ENCODE measurements around the gene MIOS. TPM values are rescaled to one million over a fixed set of nuclear protein-coding genes. Genes with fewer than 3 reads are reported as not detected.
"Not testable (repeated sequence)": the region's sequence is repeated elsewhere in the genome, so short reads cannot be mapped to it uniquely, and the experiment has no call there.

The MIOS gene
- total RNA-seq, 1 experiment from 2014 or later, result 31.6 TPM

DNA sequence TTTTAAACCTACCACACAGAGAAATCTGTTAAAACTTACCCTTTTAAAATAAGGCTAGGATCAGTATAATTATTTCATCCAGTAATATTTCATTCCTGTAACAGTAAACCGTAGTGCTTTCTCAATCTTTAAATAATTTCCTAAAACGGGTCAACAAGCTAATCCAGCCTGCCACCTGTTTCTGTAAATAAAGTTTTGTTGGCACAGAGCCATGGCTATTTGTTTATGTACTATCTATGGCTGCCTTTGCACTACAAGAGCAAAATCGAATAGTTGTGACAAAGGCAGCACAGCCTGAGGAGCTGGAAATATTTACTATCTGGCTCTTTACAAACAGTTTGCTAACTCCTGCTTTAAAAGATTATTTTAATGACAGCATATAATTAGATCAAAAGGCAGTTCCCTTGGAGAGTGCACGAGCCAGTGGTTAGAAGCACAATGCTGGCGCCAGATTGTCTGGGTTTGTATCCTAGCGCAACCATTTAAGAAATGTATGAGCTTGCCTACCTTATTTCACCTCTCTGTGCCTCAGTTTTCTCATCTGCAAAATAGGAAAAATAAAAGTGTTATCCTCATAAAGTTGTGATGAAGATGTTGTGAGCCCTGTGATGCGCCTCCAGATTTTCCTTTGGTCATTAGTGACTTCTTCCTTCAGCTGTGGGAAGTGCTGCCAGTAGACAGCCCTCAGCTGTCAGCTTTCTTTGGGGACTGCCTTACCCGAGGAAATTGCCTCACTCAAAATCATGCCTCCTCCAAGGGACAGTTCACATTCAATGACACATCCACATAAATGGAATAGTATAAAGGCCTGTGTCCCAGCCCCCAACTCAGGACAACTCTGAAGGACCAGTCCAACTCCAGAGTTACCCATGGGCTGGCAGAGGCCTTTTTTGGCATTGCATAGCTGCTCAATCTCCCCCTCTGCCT lies 11.8 kb upstream of the MIOS start:
- DNase-seq (ENCODE audit: low read depth), result peak; percentile 85

DNA sequence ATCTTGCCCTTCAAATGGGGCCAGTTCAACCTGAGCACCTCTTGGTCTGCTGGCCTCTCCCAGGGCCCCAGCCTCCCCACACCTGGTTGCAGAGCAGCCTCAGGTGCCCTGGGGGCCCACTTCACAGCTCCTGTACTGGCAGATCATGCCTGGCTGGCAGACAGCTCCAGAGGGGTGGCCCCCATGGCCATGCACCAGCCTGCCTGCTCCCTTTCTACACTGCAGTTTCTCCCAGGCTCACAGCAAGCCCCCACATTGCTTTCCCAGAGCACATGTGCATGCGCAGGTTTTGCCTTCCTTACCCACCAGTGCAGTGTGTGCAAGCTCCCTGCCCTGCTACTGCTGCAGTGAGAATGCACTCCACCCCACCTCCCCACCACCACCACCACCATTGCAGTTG lies 9.8 kb upstream of the MIOS start:
- DNase-seq (ENCODE audit: low read depth), result no peak

DNA sequence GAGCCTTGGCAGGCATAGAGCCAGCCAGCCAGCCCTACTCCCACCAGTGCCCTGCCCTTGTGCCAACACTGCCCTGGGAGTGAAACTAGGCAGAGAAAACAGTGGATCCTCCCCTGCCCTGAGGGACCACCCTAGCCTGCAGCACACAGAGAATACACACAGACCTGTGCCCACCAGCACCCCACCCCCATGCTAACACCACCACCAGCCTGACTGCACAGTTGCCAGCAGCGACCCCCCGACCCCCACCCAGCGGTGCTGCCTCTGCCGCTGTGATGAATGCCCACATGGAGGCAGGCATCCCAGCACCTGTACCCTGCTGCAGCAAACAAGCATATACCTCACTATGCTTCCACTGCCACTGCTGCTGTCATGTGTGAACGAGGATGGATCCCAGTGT lies 9.4 kb upstream of the MIOS start:
- DNase-seq (ENCODE audit: low read depth), result no peak

DNA sequence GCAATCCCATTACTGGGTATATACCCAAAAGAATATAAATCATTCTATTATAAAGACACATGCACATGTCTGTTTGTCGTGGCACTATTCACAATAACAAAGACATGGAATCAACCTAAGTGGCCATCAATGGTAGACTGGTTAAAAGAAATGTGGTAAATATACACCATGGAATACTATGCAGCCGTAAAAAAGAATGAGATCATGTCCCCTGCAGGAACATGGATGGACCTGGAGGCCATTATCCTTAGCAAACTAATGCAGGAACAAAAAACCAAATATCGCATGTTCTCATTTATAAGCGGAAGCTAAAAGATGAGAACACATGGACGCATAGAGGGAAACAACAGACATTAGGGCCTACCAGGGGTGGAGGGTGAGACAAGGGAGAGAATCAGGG lies 5.1 kb upstream of the MIOS start:
- not testable (repeated sequence) for DNase-seq (ENCODE audit: low read depth)

DNA sequence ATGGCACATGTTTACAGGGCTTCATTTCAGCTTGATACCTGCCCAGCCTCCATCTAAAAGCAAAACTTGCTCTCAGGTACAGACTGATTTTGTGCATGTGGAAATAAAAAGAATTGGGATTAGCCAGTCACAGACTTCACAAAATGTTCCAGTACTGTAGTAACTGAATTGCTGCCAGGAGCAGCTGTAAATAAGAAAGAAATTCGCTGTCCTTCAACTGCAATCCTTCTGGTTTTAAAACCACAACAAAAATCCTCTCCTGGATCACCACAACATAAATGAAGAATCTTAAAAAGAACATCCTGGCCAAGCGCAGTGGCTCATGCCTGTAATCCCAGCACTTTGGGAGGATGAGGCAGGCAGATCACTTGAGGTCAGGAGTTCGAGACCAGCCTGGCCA lies 3.9 kb upstream of the MIOS start:
- peak; percentile 72 for DNase-seq (ENCODE audit: low read depth)

GRCh38 chr7:7563269-7563668 lies 3.4 kb upstream of the MIOS start:
- no peak for DNase-seq (ENCODE audit: low read depth)

GRCh38 chr7:7563813-7564212 lies 2.9 kb upstream of the MIOS start:
- DNase-seq (ENCODE audit: low read depth), result peak; percentile 28

DNA sequence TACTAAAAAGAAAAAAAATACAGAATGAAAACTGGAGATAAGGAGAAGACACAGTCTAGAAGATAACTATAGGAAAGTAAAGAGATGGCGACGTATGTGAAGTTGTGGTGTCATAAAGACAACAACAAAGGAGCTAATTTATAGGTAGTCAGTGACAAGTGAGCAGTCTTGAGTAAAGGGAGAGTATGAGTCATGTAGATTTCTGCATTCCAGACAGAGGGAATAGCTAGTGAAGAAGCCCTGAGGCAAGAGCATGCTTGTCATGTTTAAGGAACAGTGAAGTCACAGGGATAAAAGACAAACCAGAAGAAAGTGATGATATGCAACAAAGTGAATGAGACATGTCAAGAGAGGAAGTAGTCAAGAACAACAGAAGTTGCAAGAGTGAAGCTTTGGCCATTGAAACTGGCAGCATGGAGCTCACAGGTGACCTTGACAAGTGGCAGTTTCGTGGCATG lies 2.3 kb upstream of the MIOS start:
- peak; percentile 98 for DNase-seq (ENCODE audit: low read depth)

DNA sequence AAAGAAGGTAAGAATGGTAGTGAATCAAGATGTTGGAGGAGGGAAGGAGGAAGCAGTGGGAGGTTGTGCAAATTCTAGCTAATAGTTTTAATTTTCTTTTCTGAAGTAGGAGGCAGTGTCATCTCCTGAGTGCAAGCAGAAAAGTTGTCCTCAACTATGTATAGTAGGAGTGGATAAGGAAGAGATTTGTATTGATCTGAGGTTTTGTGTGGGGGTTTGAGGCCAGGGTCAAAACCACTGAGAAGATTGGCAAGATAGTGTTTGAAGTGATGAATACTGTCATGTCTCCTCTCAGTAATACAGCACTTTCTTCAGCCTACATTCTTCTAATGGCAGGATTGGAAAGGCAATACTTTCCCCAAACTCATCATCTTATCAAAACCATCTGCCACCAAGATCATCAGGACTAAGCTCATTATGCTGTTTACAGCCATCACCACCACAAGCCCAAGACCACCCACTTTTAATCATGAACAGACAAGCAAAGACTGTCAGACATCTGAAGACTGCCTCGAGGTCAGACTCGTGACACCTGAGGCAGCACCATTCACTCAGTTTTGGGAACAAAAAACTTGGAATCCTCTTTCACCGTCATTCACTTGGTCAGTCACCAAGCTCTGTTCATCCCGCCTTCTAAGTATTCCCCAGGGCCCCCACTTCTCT lies 1.5 kb upstream of the MIOS start:
- no peak for DNase-seq (ENCODE audit: low read depth)

DNA sequence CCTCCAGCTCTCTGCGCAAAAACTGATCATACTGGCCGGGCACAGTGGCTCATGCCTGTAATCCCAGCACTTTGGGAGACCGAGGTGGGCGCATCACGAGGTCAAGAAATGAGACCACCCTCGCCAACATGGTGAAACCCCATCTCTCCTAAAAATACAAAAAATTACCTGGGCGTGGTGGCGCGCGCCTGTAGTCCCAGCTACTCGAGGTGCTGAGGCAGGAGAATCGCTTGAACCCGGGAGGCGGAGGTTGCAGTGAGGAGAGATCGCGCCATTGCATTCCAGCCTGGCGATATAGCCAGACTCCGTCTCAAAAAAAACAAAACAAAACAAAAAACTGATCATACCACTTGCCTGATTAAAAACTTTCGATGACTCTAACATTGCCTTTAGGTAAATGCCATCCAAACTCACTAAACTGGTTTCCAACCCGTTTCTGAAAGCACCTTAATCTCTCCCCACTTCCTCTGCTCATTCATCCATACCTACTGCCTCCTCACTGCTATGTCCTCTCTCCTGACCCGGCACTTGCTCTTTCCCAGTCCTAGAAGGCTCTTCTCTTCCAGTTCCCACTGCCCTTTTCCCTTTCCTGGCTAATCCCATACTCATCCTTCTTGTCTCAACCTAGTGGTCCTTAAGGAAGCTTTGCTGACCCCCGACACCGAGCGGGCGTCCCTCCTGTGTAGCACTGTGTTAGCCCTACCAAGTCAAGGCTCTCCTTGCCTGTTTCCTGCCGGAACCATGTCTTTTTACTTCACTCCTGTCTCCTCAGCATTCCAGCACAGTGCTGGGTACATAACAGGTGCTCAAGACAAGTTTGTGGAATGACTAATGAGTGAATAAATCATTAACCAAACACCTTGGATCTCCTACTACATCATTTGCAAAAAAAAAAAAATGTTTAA lies 686 bp upstream of the MIOS start:
- DNase-seq (ENCODE audit: low read depth), result no peak

DNA sequence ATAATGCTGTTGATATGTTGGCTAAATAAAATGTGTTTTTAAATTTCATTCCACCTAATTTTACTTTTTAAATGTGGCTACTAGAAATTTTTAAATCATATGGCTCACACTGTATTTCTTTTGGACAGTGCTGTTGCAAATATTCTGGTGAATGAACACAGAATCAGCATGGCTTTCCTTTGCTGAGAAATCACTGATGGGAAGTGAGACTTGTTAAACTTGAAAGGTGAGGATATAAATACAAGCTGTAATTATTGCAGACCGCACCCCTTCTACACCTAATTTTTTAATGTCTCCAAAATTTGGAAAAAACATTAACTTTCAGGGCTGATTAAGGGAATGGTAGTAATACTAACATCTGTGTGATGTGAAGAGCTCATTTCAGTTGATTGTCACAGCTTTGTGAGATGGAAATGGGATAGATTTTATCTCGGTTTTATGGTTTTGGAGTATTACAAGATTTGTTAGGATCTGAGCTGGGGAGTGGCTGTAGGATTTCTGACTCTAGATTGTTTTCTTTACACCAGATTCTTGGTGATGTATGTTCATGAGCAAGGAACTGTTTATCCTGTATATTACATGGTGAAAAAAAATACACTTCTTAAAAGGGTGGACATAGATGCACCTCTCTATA lies 1.3 kb downstream of the MIOS start:
- no peak for DNase-seq (ENCODE audit: low read depth)

GRCh38 chr7:7568553-7568952 lies 1.9 kb downstream of the MIOS start:
- DNase-seq (ENCODE audit: low read depth), result no peak

DNA sequence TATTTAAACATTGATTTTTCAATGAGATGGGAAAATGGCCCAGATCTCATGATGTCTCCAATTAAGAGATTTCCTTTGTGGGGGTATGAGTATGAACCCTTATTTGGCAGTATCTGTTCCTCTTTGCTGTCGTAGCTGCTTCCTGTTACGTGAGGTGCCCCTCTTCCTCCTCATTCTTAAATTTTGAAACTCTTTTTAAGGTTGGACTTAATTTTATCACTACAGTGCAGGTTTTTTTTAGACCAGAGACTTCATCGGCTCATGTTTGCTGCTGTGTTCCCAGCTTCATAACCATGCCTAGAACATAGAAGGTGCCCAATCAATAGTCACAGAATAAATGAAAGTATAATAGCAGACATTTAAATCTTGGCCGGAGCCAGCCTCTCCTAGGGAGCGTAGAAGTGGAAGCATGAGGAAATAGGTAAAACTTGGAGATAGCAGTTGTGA lies 2.4 kb downstream of the MIOS start:
- no peak for DNase-seq (ENCODE audit: low read depth)

- no peak for DNase-seq (ENCODE audit: low read depth)
Measured at GRCh38 chr7:7569615-7570014, 2.9 kb downstream of the MIOS start.

DNA sequence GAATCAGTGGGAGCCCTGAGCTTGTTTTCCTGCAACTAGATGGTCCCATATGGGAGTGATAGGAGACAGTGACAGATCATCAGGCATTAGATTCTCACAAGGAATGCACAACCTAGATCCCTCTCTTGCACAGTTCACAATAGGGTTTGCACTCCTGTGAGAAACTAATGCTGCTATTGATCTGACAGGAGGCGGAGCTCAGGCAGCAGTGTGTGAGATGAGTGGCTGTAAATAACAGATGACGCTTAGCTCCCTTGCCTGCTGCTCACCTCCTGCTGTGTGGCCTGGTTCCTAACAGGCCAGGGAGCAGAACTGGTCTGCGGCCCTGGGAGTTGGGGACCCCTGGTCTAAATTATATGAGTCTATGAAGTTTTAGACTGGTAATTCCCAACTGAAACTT lies 3.9 kb downstream of the MIOS start:
- no peak for DNase-seq (ENCODE audit: low read depth)

DNA sequence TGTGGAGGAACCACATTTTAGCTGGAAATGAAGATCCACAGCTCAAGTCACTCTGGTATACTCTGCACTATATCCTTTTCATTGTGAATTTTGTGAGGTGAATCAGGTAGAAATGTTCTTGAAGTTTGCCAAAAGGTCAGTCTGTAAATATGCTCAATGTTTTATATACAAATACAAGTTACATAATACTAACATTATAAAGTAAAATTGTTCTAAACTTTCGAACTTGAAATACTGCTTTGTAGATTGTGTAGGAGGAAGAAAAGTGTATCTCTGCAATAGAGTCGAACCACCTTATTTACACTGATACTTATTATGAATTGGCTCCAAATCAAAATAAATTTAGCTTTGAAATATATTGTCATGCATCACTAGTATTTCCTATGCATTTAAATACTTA lies 7.0 kb downstream of the MIOS start:
- no peak for DNase-seq (ENCODE audit: low read depth)

- no peak for DNase-seq (ENCODE audit: low read depth)
Measured at GRCh38 chr7:7576344-7576743, 9.7 kb downstream of the MIOS start.

DNA sequence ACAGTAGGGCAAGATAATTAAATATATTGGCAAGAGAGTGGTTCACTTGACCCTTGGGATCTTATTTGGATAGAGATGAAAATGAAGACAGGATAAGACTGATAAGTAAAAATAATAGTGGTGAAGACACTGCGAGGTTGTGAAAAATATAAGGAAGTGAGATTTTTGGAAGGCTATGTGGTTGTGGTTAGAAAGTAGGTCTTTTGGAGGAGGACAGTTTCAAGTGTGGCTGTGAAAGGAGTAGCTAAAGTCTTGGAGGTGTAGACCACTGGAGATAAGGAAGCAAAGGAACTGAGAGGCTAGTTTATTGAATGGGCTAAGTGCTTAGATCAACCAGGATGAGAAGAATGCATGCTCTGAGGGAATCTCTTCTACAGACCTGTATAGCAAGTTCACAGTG lies 11.2 kb downstream of the MIOS start:
- no peak for DNase-seq (ENCODE audit: low read depth)

GRCh38 chr7:7579638-7580037 lies 13.0 kb downstream of the MIOS start:
- DNase-seq (ENCODE audit: low read depth), result no peak

DNA sequence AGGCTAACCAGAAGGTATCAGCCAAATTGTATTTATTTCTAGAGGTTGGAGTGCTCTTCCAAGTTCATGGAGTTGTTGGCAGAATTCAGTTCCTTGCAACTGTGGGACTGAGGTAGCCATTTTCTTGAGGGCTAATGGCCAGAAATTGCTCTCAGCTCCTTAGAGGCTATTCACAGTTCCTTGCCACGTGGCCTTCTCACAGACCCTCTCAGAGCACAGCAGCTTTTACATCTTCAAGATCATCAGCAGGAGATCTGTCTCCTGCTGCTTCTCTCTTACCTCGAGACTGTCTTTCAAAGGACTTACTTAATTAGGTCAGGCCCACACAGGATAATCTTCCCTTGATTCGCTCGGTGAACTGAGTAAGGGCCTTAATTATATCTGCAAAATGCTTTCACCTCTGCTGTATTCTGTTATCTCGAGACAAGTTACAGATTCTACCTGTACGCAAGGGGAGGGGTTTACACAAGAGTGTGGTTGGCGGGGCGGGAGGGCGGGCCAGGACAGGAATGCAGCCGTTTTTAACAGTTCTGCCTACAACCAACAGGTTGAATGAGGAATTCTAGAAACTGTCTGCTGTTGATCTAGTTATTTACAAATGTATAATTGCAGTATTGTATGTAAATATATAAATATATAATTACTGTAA lies 15.0 kb downstream of the MIOS start:
- no peak for DNase-seq (ENCODE audit: low read depth)

GRCh38 chr7:7582596-7582995 lies 15.9 kb downstream of the MIOS start:
- no peak for DNase-seq (ENCODE audit: low read depth)

Measured in M059J (cell line).